HG02642 (cell line): ENCODE results near the gene MACF1.
"Not testable (repeated sequence)": the region's sequence is repeated elsewhere in the genome, so short reads cannot be mapped to it uniquely, and the experiment has no call there.

ENCODE experiments used
- ATAC-seq: cut with Tn5 transposase; IDR thresholded peaks from one replicate; pipeline ENCODE4 v1.9.1; 2021; ENCODE audit warnings: mild to moderate bottlenecking; ENCODE audit not compliant: unreplicated experiment, poor library complexity

Gene MACF1

GRCh38 chr1:39178541-39179431 lies 25.7 kb upstream of the MACF1 start:
- no peak for ATAC-seq

- ATAC-seq, result no peak
These were observed 23.2 kb upstream of the MACF1 start for GRCh38 chr1:39181311-39181710.

GRCh38 chr1:39182804-39183203 lies 21.7 kb upstream of the MACF1 start:
- ATAC-seq, result no peak

- no peak for ATAC-seq
These were observed 20.8 kb upstream of the MACF1 start for GRCh38 chr1:39183503-39184353.

- no peak for ATAC-seq
These were observed 20.1 kb upstream of the MACF1 start for GRCh38 chr1:39184354-39184818.

GRCh38 chr1:39187275-39188046 lies 17.0 kb upstream of the MACF1 start:
- no peak for ATAC-seq

- no peak for ATAC-seq
These were observed 14.9 kb upstream of the MACF1 start for GRCh38 chr1:39189592-39190041.

- ATAC-seq, result no peak
These were observed 14.4 kb upstream of the MACF1 start for GRCh38 chr1:39190096-39190495.

- no peak for ATAC-seq
These were observed 10.0 kb upstream of the MACF1 start for GRCh38 chr1:39194398-39195051.

- ATAC-seq, result no peak
These were observed 9.1 kb upstream of the MACF1 start for GRCh38 chr1:39195166-39196111.

GRCh38 chr1:39196244-39197215 lies 8.0 kb upstream of the MACF1 start:
- ATAC-seq, result no peak

- ATAC-seq, result no peak
These were observed 4.9 kb upstream of the MACF1 start for GRCh38 chr1:39199593-39199992.

- peak; percentile 62 for ATAC-seq
These were observed 746 bp downstream of the MACF1 start for GRCh38 chr1:39205102-39205780.

- ATAC-seq, result no peak
These were observed 1.4 kb downstream of the MACF1 start for GRCh38 chr1:39205781-39206464.

GRCh38 chr1:39208360-39208759 lies 3.9 kb downstream of the MACF1 start:
- not testable (repeated sequence) for ATAC-seq

GRCh38 chr1:39210649-39211048 lies 6.2 kb downstream of the MACF1 start:
- no peak for ATAC-seq
